OCI-LY7 (cell line): Measurements from ENCODE around the gene CA5A. TPM values are rescaled to one million over a fixed set of nuclear protein-coding genes. Genes with fewer than 3 reads are reported as not detected.

Experiments
- BruUV-seq: library from RNA; stranded (reverse); fragments of 400-500 nt; replicated peaks from 2 replicates; lab custom pipeline; 2021; lab: Mats Ljungman, UMichigan
- CTCF ChIA-PET: fragments of 300-600 bp; sonication (Branson Sonifier 250); formaldehyde crosslinking; loops from one replicate; lab custom pipeline; 2022; ENCODE audit warnings: antibody characterized with exemption; ENCODE audit not compliant: unreplicated experiment; lab: Charles Lee
- POLR2A ChIA-PET: fragments of 300-600 bp; sonication (Branson Sonifier 250); formaldehyde crosslinking; loops from one replicate; lab custom pipeline; 2022; ENCODE audit warnings: antibody characterized with exemption; lab: Charles Lee
- DNase-seq: peaks from one replicate; pipeline ENCODE4 v3.0.0-alpha.2; 2015; ENCODE audit warnings: low spot score
- H2AFZ ChIP-seq: fragments of 200-600 bp; sonication (generic), shearing (Covaris generic); 2 replicates; pipeline ENCODE4 v1.6.1; 2014; ENCODE audit warnings: mild to moderate bottlenecking, antibody characterized with exemption, low read length, moderate library complexity
- H3K27ac ChIP-seq: fragments of 200-600 bp; sonication (generic); 2 replicates; pipeline ENCODE4 v1.5.1; 2014; ENCODE audit warnings: mixed run types, low read depth, mild to moderate bottlenecking, moderate library complexity, low read length, inconsistent platforms; ENCODE audit not compliant: poor library complexity, severe bottlenecking
- H3K36me3 ChIP-seq: fragments of 200-600 bp; sonication (generic); 2 replicates; pipeline ENCODE4 v1.6.1; 2014; ENCODE audit warnings: mild to moderate bottlenecking, antibody characterized with exemption, low read length, moderate library complexity, mixed read lengths; ENCODE audit not compliant: insufficient read depth
- H3K4me1 ChIP-seq: fragments of 200-600 bp; sonication (generic); 2 replicates; pipeline ENCODE4 v1.5.1; 2014; ENCODE audit warnings: mild to moderate bottlenecking, low read length; ENCODE audit not compliant: insufficient read depth, poor library complexity, severe bottlenecking
- H3K4me2 ChIP-seq: fragments of 200-600 bp; sonication (generic); 2 replicates; pipeline ENCODE4 v1.6.1; 2014; ENCODE audit warnings: mild to moderate bottlenecking, low read length
- H3K4me3 ChIP-seq: fragments of 200-600 bp; sonication (generic); 2 replicates; pipeline ENCODE4 v1.5.1; 2014; ENCODE audit warnings: mild to moderate bottlenecking, low read depth, low read length; ENCODE audit not compliant: poor library complexity, severe bottlenecking
- H3K79me2 ChIP-seq: fragments of 200-600 bp; sonication (generic); 2 replicates; pipeline ENCODE4 v1.6.1; 2016; ENCODE audit warnings: low read depth, mild to moderate bottlenecking, low read length, moderate library complexity, mixed read lengths; ENCODE audit not compliant: insufficient read depth
- H3K9me2 ChIP-seq: fragments of 200-600 bp; sonication (generic); 2 replicates; pipeline ENCODE4 v1.6.1; 2016; ENCODE audit warnings: mild to moderate bottlenecking, low read length, mixed read lengths; ENCODE audit not compliant: insufficient read depth
- H3K9me3 ChIP-seq: fragments of 200-600 bp; sonication (generic); 2 replicates; pipeline ENCODE4 v1.6.1; 2014; ENCODE audit warnings: mild to moderate bottlenecking, mixed run types, low read length, mixed read lengths
- H4K20me1 ChIP-seq: fragments of 200-600 bp; sonication (generic); 2 replicates; pipeline ENCODE4 v1.6.1; 2014; ENCODE audit warnings: mild to moderate bottlenecking, antibody characterized with exemption, low read length, moderate library complexity, mixed read lengths; ENCODE audit not compliant: insufficient read depth
- EZH2phosphoT487 ChIP-seq: fragments of 200-600 bp; sonication (generic); IDR thresholded peaks from 2 replicates; pipeline ENCODE4 v1.6.1; 2018; ENCODE audit warnings: low read depth, borderline replicate concordance, mild to moderate bottlenecking, mixed run types, antibody characterized with exemption, low read length, moderate library complexity, mixed read lengths
- intact Hi-C: fragments of 100-400 bp; cut with micrococcal nuclease; formaldehyde crosslinking; loops from one replicate; pipeline ENCODE4 v1.10.0; 2022; ENCODE audit not compliant: unreplicated experiment
- total RNA-seq, 2 experiments: library from RNA; depleted of rRNA in 1 of 2; stranded (reverse); fragments of >200 nt in 1 of 2; shearing (Covaris generic) in 1 of 2; gene quantifications; 2 replicates each; pipeline ENCODE4 v1.2.3, GENCODE V29; 2014 to 2022
- TF ChIP-seq, protein P1 (sequence below): fragments of 200-600 bp; sonication (generic); conservative IDR thresholded peaks from 2 replicates; pipeline ENCODE4 v1.5.1; 2014; ENCODE audit warnings: mild to moderate bottlenecking, antibody characterized with exemption, low read length, moderate library complexity, mixed read lengths

CA5A gene
- total RNA-seq, 2 experiments from 2014 or later = not detected

DNA sequence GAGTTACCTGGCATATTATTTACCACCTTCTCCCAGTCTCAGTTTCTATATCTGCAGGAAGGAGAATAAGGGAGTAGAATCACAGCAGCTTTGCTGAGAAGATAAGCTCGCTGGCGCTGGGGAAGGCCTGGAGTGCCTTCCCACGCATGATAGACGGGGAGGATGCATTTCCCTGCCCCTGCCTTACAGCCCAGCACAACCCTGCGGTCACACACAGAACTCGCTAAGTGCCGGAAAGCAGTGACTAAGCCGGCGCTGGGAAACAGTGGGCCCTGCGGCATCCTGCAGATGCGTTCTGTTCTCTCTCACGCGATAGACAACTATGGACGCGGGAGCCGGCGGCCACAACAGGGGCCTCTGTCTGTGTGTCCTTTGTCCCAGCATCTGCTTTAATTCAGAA lies 4.8 kb downstream of the CA5A start:
- BruUV-seq = no TSS peak
- POLR2A ChIA-PET = no interaction called here
- no peaks in the 10 kb centered on the region for H4K20me1 ChIP-seq

DNA sequence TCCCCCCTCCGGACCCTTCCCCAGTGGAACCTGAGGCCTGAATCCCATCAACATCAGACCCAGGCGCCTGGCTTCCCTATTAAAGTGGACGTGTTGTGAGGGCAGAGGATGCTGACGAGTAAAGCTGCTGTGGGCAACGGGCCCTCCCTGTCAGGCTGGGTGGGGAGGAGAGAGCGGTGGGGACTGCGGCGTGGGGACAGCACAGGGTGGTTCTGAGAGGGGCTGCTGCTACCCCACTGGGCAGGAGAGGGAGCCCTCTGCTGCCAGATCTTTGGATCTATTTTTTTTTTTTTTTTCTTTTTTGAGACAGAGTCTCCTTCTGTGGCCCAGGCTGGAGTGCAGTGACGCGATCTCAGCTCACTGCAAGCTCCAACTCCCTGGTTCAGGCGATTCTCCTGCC lies 5.9 kb downstream of the CA5A start:
- H3K36me3 ChIP-seq = no peaks in the 10 kb centered on the region
- peaks cover 5% of the 10 kb centered on the region for H3K4me1 ChIP-seq
- no peak overlapping the region for H2AFZ ChIP-seq
- no peaks in the 10 kb centered on the region for H4K20me1 ChIP-seq
- no peaks in the 10 kb centered on the region for H3K9me2 ChIP-seq
- no peaks in the 10 kb centered on the region for H3K9me3 ChIP-seq
- TF ChIP-seq EZH2phosphoT487 = no peak
- TF ChIP-seq, protein P1, sequence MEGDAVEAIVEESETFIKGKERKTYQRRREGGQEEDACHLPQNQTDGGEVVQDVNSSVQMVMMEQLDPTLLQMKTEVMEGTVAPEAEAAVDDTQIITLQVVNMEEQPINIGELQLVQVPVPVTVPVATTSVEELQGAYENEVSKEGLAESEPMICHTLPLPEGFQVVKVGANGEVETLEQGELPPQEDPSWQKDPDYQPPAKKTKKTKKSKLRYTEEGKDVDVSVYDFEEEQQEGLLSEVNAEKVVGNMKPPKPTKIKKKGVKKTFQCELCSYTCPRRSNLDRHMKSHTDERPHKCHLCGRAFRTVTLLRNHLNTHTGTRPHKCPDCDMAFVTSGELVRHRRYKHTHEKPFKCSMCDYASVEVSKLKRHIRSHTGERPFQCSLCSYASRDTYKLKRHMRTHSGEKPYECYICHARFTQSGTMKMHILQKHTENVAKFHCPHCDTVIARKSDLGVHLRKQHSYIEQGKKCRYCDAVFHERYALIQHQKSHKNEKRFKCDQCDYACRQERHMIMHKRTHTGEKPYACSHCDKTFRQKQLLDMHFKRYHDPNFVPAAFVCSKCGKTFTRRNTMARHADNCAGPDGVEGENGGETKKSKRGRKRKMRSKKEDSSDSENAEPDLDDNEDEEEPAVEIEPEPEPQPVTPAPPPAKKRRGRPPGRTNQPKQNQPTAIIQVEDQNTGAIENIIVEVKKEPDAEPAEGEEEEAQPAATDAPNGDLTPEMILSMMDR = peak; percentile 66
- peak; percentile 41 for DNase-seq
- ChIA-PET POLR2A (no interaction called here), CTCF (interaction anchor here (0.7 kb wide), 1 partner anchor 835 kb away, joined by 4 read pairs; no protein-coding TSS in a partner anchor)
- no peak overlapping the region for H3K27ac ChIP-seq
- no peak overlapping the region for H3K4me3 ChIP-seq
- H3K79me2 ChIP-seq = no peaks in the 10 kb centered on the region
- no TSS peak for BruUV-seq
- intact Hi-C loops = no loop called here
- no peak overlapping the region for H3K4me2 ChIP-seq

More for the DNA sequence above, 4.8 kb downstream of the CA5A start:
- CTCF ChIA-PET = no interaction called here
- H3K4me1 ChIP-seq = peaks cover under 1% of the 10 kb centered on the region
- H3K4me2 ChIP-seq = no peak overlapping the region
- no peaks in the 10 kb centered on the region for H3K9me3 ChIP-seq
- TF ChIP-seq, protein P1 = no peak
- TF ChIP-seq EZH2phosphoT487 = no peak
- H3K27ac ChIP-seq = no peak overlapping the region
- no peak overlapping the region for H3K4me3 ChIP-seq
- H3K9me2 ChIP-seq = no peaks in the 10 kb centered on the region
- H3K36me3 ChIP-seq = no peaks in the 10 kb centered on the region
- no peak for DNase-seq
- H3K79me2 ChIP-seq = no peaks in the 10 kb centered on the region
- H2AFZ ChIP-seq = no peak overlapping the region
- intact Hi-C loops = no loop called here

DNA sequence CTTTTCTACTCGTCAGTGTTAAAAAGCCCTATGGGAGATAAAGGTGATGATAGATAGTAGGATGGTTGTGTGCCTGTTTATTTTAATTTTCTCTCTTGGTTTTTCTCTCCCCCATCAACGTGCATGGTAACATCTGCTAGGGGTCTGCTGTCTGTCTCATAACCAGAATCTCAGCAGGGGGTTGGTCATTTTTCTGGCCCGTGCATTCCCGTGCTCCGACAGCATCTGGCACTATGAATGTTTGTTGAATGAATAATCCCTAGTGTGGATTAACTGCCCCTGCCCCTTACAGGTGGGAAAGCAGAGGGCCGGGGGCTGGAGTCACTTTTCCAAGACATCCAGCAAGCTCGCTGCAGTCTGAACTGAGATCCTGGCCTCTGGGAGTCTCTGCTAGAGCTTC lies 6.3 kb downstream of the CA5A start:
- CTCF ChIA-PET = no interaction called here
- POLR2A ChIA-PET = no interaction called here
- Histone ChIP-seq H3K36me3 (no peaks in the 10 kb centered on the region), H3K4me2 (no peak overlapping the region), H3K9me2 (no peaks in the 10 kb centered on the region), H3K27ac (no peak overlapping the region), H3K79me2 (no peaks in the 10 kb centered on the region), H2AFZ (no peak overlapping the region), H3K4me1 (peaks cover 5% of the 10 kb centered on the region), H3K9me3 (no peaks in the 10 kb centered on the region), H4K20me1 (no peaks in the 10 kb centered on the region), H3K4me3 (no peak overlapping the region)
- no TSS peak for BruUV-seq
- TF ChIP-seq, protein P1 = no peak
- TF ChIP-seq EZH2phosphoT487 = no peak
- DNase-seq = no peak
- intact Hi-C loops = no loop called here
